ENCODE measurements around the gene FASN.

GRCh38 chr17:82127704-82128103 lies 29.7 kb upstream of the FASN start:
- TF ChIP-seq CTCF (IDR thresholded peaks at IDR 0.05): no peak
- no peak for TF ChIP-seq POLR2A (IDR thresholded peaks at IDR 0.05)
